T-helper 2 cell treated with Interferon-gamma antibody and Interleukin-4, amounts not matched to agents 5 μg/mL and 100 μg/mL, for 36 hours (primary cell): Measurements from ENCODE around the gene MCM6.
A peak's percentile ranks its signal among the peaks of the same experiment; 100 is the strongest.

Source experiments
- DNase-seq: peaks from one replicate; pipeline ENCODE4 v3.0.0; 2021; ENCODE audit warnings: low spot score
- H3K27ac Mint-ChIP-seq: one replicate; pipeline ENCODE4 v1.8.0; 2021; ENCODE audit warnings: mild to moderate bottlenecking, mixed read lengths
- H3K27me3 Mint-ChIP-seq: one replicate; pipeline ENCODE4 v1.8.0; 2021; ENCODE audit warnings: low read depth, mixed read lengths
- H3K36me3 Mint-ChIP-seq: one replicate; pipeline ENCODE4 v1.8.0; 2021; ENCODE audit warnings: low read depth, mixed read lengths
- H3K4me1 Mint-ChIP-seq: one replicate; pipeline ENCODE4 v1.8.0; 2021; ENCODE audit warnings: low read depth, mixed read lengths
- H3K4me3 Mint-ChIP-seq: one replicate; pipeline ENCODE4 v1.8.0; 2022; ENCODE audit warnings: mild to moderate bottlenecking, moderate library complexity, mixed read lengths
- H3K9me3 Mint-ChIP-seq: one replicate; pipeline ENCODE4 v1.8.0; 2021; ENCODE audit warnings: mixed read lengths

The MCM6 gene

GRCh38 chr2:135876066-135876711, at the start of gene MCM6:
Gene MCM6 (minus strand): TSS chr2:135876443. CDS start chr2:135876365, 78 bp downstream.
- no peaks in the 10 kb centered on the region for H3K9me3 Mint-ChIP-seq
- peaks cover 33% of the 10 kb centered on the region for H3K4me1 Mint-ChIP-seq
- peak; percentile 99 for DNase-seq
- H3K4me3 Mint-ChIP-seq, result peak within 1 kb of the TSS; percentile 99
- H3K27me3 Mint-ChIP-seq, result no peaks in the 10 kb centered on the region
- H3K27ac Mint-ChIP-seq, result peak within 1 kb of the TSS; percentile 98
- peaks cover 37% of the 10 kb centered on the region for H3K36me3 Mint-ChIP-seq

- no peaks in the 10 kb centered on the region for H3K27me3 Mint-ChIP-seq
- peaks cover 17% of the 10 kb centered on the region for H3K4me1 Mint-ChIP-seq
- H3K27ac Mint-ChIP-seq, result no peak overlapping the region
- peaks cover 38% of the 10 kb centered on the region for H3K36me3 Mint-ChIP-seq
- DNase-seq, result no peak
- no peaks in the 10 kb centered on the region for H3K9me3 Mint-ChIP-seq
- no peak overlapping the region for H3K4me3 Mint-ChIP-seq
Observed at GRCh38 chr2:135925571-135925970, 49.3 kb upstream of the MCM6 start.

DNA sequence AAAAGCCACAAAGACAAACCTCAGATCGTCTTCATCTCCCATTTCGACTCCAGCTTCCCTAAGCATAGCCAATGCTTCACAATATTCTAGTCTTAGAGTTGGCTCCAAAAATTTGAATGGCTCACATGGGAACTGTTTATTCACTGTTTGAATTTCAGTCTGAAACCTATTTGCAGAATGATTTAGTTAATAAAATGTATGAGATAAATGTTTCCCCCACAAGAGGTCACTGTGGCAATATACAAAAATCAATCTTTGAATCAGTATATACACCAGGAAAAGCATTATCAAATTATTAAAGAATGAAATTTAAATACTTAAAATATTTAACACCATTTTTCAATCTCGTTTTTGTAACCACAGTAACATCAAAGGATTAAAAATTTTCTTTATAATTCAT, 40.0 kb upstream of the MCM6 start:
- Mint-ChIP-seq H3K4me1 (peaks cover 15% of the 10 kb centered on the region), H3K36me3 (peaks cover 21% of the 10 kb centered on the region), H3K4me3 (no peak overlapping the region), H3K27me3 (no peaks in the 10 kb centered on the region), H3K9me3 (no peaks in the 10 kb centered on the region), H3K27ac (no peak overlapping the region)
- no peak for DNase-seq

DNA sequence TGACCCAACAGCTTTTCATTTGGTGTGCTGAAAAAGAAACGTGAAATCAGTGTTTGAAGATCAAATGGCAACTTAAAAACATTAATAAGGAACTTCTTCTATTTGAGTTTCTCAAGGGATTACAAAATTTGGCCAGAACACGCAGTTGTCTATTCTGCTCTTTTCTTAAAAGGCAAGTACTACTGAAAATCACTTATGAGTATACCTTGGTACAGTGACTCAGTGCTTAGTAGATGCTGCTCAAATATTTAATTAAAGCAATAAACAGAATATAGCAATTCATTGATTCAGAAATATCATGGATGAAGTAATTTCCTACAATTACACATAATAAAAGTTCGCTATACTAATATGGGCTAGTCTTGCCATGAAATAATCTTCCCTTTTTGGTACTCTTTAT, 38.2 kb upstream of the MCM6 start:
- Mint-ChIP-seq H3K9me3 (no peaks in the 10 kb centered on the region), H3K27ac (no peak overlapping the region), H3K4me3 (no peak overlapping the region), H3K4me1 (peaks cover 15% of the 10 kb centered on the region), H3K36me3 (peaks cover 27% of the 10 kb centered on the region), H3K27me3 (no peaks in the 10 kb centered on the region)
- no peak for DNase-seq

DNA sequence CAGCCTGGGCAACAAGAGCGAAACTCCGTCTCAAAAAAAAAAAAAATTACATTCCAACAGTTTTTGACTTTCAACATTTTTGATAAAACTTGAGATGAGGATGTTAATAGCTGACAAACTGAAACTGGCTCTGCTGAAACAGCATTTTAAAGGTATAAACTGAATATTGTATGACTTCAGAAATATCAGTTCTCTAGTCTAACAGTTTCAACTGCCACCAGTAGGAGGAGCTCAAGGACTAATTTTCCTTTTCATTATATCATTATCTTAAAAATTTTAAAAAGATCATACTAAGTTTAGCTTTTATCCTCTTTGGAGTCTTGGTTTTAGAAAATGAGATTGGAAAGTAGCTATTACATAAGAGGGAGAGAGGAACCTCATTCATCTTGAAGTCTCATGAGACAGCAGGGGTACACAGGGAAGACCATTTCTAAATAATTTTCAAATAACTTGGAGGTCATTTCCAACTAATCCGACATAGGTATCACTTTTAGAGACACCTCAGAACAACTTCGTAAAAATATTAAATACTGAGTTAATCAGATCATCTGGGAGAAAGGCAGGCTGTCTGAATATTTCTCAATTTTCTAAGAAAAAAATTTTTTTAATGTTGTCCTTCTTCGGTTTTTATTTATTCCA, 37.6 kb upstream of the MCM6 start:
- Mint-ChIP-seq H3K36me3 (peaks cover 29% of the 10 kb centered on the region), H3K4me3 (no peak overlapping the region), H3K4me1 (peaks cover 15% of the 10 kb centered on the region), H3K27ac (peak overlapping the region; percentile 55), H3K27me3 (no peaks in the 10 kb centered on the region), H3K9me3 (no peaks in the 10 kb centered on the region)
- DNase-seq, result no peak

DNA sequence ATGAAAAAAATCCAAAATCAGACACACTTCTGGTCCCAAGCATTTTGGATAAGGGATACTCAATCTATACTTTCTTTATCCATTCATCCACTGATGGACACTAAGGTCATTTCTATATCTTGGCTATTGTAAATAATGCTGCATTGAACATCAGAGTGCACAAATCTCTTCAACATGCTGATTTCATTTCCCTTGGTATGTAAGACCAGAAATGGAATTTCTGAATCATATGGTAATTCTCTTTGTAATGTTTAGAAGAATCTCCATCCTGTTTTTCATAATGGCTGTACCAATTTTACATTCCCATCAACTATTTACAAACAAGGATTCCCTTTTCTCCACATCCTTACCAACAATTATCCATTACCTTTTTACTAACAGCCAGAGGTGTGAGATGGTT, 33.7 kb upstream of the MCM6 start:
- DNase-seq, result no peak
- H3K9me3 Mint-ChIP-seq, result no peaks in the 10 kb centered on the region
- H3K27me3 Mint-ChIP-seq, result no peaks in the 10 kb centered on the region
- no peak overlapping the region for H3K27ac Mint-ChIP-seq
- no peak overlapping the region for H3K4me3 Mint-ChIP-seq
- H3K36me3 Mint-ChIP-seq, result peaks cover 47% of the 10 kb centered on the region
- peaks cover 5% of the 10 kb centered on the region for H3K4me1 Mint-ChIP-seq

- Mint-ChIP-seq H3K4me1 (peaks cover 3% of the 10 kb centered on the region), H3K9me3 (no peaks in the 10 kb centered on the region), H3K36me3 (peaks cover 53% of the 10 kb centered on the region), H3K4me3 (no peak overlapping the region), H3K27ac (no peak overlapping the region), H3K27me3 (no peaks in the 10 kb centered on the region)
- no peak for DNase-seq
Observed at GRCh38 chr2:135905679-135906078, 29.4 kb upstream of the MCM6 start.

DNA sequence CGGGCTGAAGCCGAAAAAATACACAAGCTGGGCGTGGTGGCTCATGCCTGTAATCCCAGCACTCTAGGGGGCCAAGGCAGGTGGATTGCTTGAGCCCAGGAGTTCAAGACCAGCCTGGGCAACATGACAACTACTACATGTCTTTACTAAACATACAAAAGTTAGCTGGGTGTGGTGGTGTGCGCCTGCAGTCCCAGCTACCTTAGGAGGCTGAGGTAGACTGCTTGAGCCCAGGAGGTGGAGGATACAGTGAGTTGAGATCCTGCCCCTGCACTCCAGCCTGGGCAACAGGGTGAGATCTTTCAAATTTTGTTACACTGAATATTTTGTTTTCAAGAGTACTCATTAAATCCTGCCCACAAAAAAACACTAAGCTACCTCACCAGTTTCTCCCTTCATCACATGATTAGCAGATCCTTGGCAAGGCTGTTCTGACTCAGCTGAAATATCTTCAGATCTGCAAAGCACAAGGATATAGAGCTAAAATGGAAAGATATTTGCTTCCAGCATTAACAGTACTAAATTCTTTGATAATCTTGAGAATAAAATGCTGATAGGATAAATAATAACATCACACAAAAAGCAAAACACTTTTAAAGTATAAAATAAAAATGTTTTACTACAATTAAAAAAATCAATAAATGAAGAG, 28.2 kb upstream of the MCM6 start:
- no peaks in the 10 kb centered on the region for H3K9me3 Mint-ChIP-seq
- H3K4me1 Mint-ChIP-seq, result peaks cover 3% of the 10 kb centered on the region
- H3K36me3 Mint-ChIP-seq, result peaks cover 51% of the 10 kb centered on the region
- H3K27me3 Mint-ChIP-seq, result no peaks in the 10 kb centered on the region
- H3K27ac Mint-ChIP-seq, result no peak overlapping the region
- no peak for DNase-seq
- no peak overlapping the region for H3K4me3 Mint-ChIP-seq

GRCh38 chr2:135903650-135904049, 27.4 kb upstream of the MCM6 start:
- Mint-ChIP-seq H3K9me3 (no peaks in the 10 kb centered on the region), H3K4me1 (peaks cover 3% of the 10 kb centered on the region), H3K27me3 (no peaks in the 10 kb centered on the region), H3K27ac (no peak overlapping the region), H3K4me3 (no peak overlapping the region), H3K36me3 (peaks cover 47% of the 10 kb centered on the region)
- DNase-seq, result no peak

- H3K9me3 Mint-ChIP-seq, result no peaks in the 10 kb centered on the region
- no peak overlapping the region for H3K4me3 Mint-ChIP-seq
- H3K27me3 Mint-ChIP-seq, result no peaks in the 10 kb centered on the region
- no peak for DNase-seq
- H3K4me1 Mint-ChIP-seq, result peaks cover 3% of the 10 kb centered on the region
- H3K36me3 Mint-ChIP-seq, result peaks cover 31% of the 10 kb centered on the region
- H3K27ac Mint-ChIP-seq, result no peak overlapping the region
Observed at GRCh38 chr2:135899567-135899966, 23.3 kb upstream of the MCM6 start.

DNA sequence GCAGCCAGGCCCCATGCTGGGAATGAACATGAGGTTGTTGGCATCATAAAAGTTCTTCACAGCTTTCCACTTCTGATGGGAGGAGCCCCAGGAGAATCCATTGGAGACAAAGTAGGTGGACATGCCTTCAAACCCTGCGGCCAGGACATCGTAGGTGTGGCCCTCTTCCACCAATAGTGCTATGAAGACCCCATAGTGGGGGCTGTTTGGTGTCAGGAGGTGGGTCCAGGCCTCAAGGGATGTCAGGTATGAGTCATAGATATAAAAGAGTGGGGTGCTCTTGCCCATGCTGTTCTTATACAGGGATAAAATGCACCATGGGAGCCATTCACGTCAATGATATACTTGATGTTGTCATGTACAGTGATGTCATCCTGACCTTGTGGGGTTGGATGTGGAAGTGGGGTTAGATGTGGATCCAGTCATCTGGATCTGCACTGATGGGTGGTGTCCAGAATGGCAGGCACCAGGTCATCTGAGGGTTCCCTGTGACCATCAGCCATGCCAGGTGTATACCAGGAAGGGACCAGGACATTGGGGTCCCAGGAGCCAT, 22.1 kb upstream of the MCM6 start:
- Mint-ChIP-seq H3K4me1 (no peaks in the 10 kb centered on the region), H3K4me3 (no peak overlapping the region), H3K27ac (no peak overlapping the region), H3K27me3 (no peaks in the 10 kb centered on the region), H3K36me3 (peaks cover 26% of the 10 kb centered on the region), H3K9me3 (no peaks in the 10 kb centered on the region)
- no peak for DNase-seq

GRCh38 chr2:135894930-135895329, 18.7 kb upstream of the MCM6 start:
- H3K27me3 Mint-ChIP-seq, result no peaks in the 10 kb centered on the region
- H3K36me3 Mint-ChIP-seq, result peaks cover 12% of the 10 kb centered on the region
- no peaks in the 10 kb centered on the region for H3K9me3 Mint-ChIP-seq

DNA sequence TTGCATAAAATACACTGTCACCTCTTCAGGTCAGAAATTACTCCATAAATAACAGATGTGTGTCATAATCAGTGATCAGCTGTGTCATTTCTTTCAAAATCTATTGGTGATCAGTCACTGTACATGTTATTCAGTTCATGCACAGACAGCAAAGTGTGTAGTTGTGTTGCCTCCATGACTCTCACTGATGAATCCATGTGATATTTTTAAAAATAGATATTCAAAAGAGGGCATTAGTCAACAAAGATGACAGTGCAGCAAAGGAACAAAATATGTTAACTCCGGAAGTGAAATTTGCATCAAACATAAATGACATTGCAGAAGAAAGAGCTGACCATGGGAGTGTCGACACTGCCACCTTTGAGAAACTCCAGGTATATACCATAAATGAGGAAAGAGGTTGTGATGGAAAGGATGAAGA, 17.1 kb upstream of the MCM6 start:
- no peak overlapping the region for H3K27ac Mint-ChIP-seq
- no peaks in the 10 kb centered on the region for H3K4me1 Mint-ChIP-seq
- H3K36me3 Mint-ChIP-seq, result peaks cover 5% of the 10 kb centered on the region
- peaks cover 9% of the 10 kb centered on the region for H3K9me3 Mint-ChIP-seq
- no peaks in the 10 kb centered on the region for H3K27me3 Mint-ChIP-seq
- no peak for DNase-seq
- no peak overlapping the region for H3K4me3 Mint-ChIP-seq

More at GRCh38 chr2:135894930-135895329, 18.7 kb upstream of the MCM6 start:
- Mint-ChIP-seq H3K4me3 (no peak overlapping the region), H3K27ac (no peak overlapping the region), H3K4me1 (no peaks in the 10 kb centered on the region)
- DNase-seq, result no peak

- H3K36me3 Mint-ChIP-seq, result peaks cover 2% of the 10 kb centered on the region
- peaks cover 15% of the 10 kb centered on the region for H3K9me3 Mint-ChIP-seq
- no peaks in the 10 kb centered on the region for H3K27me3 Mint-ChIP-seq
- H3K27ac Mint-ChIP-seq, result no peak overlapping the region
- no peak for DNase-seq
- peaks cover 4% of the 10 kb centered on the region for H3K4me1 Mint-ChIP-seq
- no peak overlapping the region for H3K4me3 Mint-ChIP-seq
Observed at GRCh38 chr2:135890835-135891234, 14.6 kb upstream of the MCM6 start.
